Memory B cell (primary cell): ENCODE data around the gene CDK14.
"Not testable (repeated sequence)": the region's sequence is repeated elsewhere in the genome, so short reads cannot be mapped to it uniquely, and the experiment has no call there.

Experiments used
- ATAC-seq: fragments of 150-1000 bp; cut with Tn5 transposase; 2 replicates; pipeline ENCODE4 v1.10.0; 2021; ENCODE audit warnings: low read depth, mild to moderate bottlenecking, moderate library complexity
- DNase-seq, 2 donors: peaks; one replicate each; pipeline ENCODE4 v3.0.0; 2022; ENCODE audit warnings: low spot score in 2 of 2
- H3K27ac Mint-ChIP-seq: one replicate; pipeline ENCODE4 v1.8.0; 2022; ENCODE audit warnings: mild to moderate bottlenecking, moderate library complexity, mixed read lengths
- H3K27me3 Mint-ChIP-seq: one replicate; pipeline ENCODE4 v1.8.0; 2022; ENCODE audit warnings: mixed read lengths
- H3K36me3 Mint-ChIP-seq: one replicate; pipeline ENCODE4 v1.8.0; 2022; ENCODE audit warnings: mild to moderate bottlenecking, mixed read lengths
- H3K4me1 Mint-ChIP-seq: one replicate; pipeline ENCODE4 v1.8.0; 2022; ENCODE audit warnings: mixed read lengths
- H3K4me3 Mint-ChIP-seq: one replicate; pipeline ENCODE4 v1.8.0; 2022; ENCODE audit warnings: mild to moderate bottlenecking, moderate library complexity, mixed read lengths
- H3K9me3 Mint-ChIP-seq: one replicate; pipeline ENCODE4 v1.8.0; 2022; ENCODE audit warnings: mixed read lengths

CDK14 gene

DNA sequence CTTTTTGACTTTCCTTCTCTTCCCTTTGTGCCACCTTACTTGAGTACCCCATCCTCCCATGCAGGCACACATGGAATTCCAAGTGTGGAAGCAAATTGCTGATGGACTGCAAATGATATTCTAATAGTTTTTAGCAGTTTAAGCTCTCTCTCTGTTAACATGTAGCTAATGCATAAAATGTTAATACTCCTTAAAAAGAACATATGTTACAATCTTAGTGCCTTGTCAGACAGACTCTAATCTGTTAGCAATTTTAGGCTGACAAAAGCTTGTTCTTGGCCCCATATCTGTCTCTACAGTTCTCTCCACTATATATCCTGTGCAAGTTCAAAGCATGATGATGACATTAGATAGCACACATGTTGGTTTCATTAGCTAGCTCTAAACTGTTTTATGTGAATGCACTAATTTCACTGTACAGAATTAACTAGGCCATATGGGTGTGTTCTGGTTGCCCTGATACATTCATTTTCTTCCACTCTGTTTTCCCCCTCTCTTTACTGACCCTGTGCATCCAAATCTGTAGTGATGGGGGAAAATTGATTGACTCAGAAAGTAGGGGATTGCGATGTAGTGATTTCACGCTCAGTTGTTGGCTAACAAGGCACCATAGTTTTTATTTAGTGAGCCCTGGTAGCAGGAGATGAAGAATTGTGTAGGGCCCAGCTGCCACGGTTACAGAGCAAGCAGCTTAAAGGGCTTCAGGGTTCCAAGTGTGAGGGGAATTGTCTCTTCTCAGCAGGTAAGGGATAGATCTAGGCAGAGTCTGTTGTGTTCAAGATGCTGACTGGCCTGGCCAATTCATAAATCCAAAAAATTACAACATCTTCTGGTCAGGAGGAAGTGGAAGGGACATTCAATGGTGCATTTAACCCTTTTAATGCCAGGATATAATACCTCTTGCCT, 553.5 kb downstream of the CDK14 start:
- H3K9me3 Mint-ChIP-seq = no peaks in the 10 kb centered on the region
- ATAC-seq (no peak), DNase-seq (no peak)
- no peaks in the 10 kb centered on the region for H3K27me3 Mint-ChIP-seq
- peak overlapping the region; percentile 62 for H3K27ac Mint-ChIP-seq
- H3K4me1 Mint-ChIP-seq = peaks cover 4% of the 10 kb centered on the region
- H3K36me3 Mint-ChIP-seq = peaks cover 16% of the 10 kb centered on the region
- H3K4me3 Mint-ChIP-seq = no peak overlapping the region

- H3K4me1 Mint-ChIP-seq = peaks cover 4% of the 10 kb centered on the region
- no peak overlapping the region for H3K27ac Mint-ChIP-seq
- H3K36me3 Mint-ChIP-seq = peaks cover 21% of the 10 kb centered on the region
- no peak for DNase-seq
- H3K9me3 Mint-ChIP-seq = no peaks in the 10 kb centered on the region
- H3K27me3 Mint-ChIP-seq = no peaks in the 10 kb centered on the region
- H3K4me3 Mint-ChIP-seq = no peak overlapping the region
- no peak for ATAC-seq
Measured at GRCh38 chr7:91151916-91152315, 555.8 kb downstream of the CDK14 start.

GRCh38 chr7:91156316-91157185, 560.4 kb downstream of the CDK14 start:
- Mint-ChIP-seq H3K4me1 (peaks cover 4% of the 10 kb centered on the region), H3K9me3 (no peaks in the 10 kb centered on the region)

GRCh38 chr7:91157579-91158320, 561.6 kb downstream of the CDK14 start:
- no peaks in the 10 kb centered on the region for H3K27me3 Mint-ChIP-seq
- H3K4me3 Mint-ChIP-seq = no peak overlapping the region
- DNase-seq = no peak
- H3K4me1 Mint-ChIP-seq = peaks cover 9% of the 10 kb centered on the region
- H3K9me3 Mint-ChIP-seq = no peaks in the 10 kb centered on the region
- no peak for ATAC-seq
- H3K27ac Mint-ChIP-seq = no peak overlapping the region
- H3K36me3 Mint-ChIP-seq = peaks cover 19% of the 10 kb centered on the region

More at GRCh38 chr7:91156316-91157185, 560.4 kb downstream of the CDK14 start:
- ATAC-seq = no peak
- no peaks in the 10 kb centered on the region for H3K27me3 Mint-ChIP-seq
- H3K36me3 Mint-ChIP-seq = peaks cover 20% of the 10 kb centered on the region
- no peak overlapping the region for H3K4me3 Mint-ChIP-seq
- no peak overlapping the region for H3K27ac Mint-ChIP-seq
- DNase-seq = no peak

GRCh38 chr7:91162436-91162835, 566.3 kb downstream of the CDK14 start:
- H3K4me3 Mint-ChIP-seq = no peak overlapping the region
- H3K9me3 Mint-ChIP-seq = no peaks in the 10 kb centered on the region
- DNase-seq (no peak), ATAC-seq (no peak)
- H3K4me1 Mint-ChIP-seq = peaks cover 35% of the 10 kb centered on the region
- peak overlapping the region; percentile 50 for H3K27ac Mint-ChIP-seq
- no peaks in the 10 kb centered on the region for H3K27me3 Mint-ChIP-seq
- peaks cover 8% of the 10 kb centered on the region for H3K36me3 Mint-ChIP-seq

DNA sequence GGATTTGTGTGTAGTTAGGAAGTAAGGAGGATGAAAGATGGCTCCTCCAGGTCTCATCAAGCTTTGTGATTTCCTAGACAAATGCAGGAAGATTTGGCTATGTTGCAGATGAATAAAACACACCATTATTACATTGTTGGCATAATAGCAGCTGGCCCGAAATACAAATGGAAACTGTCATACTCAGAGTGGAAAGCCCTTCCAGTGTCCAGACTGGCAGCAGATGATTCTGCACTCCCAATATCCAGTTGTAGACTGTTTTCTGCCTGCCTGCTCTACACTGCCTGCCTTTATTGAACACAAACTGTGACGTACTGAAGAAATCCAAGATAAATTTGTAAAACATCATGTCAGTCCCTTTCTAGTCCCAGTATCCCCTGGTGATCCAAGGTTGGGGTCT, 568.4 kb downstream of the CDK14 start:
- peaks cover 35% of the 10 kb centered on the region for H3K4me1 Mint-ChIP-seq
- DNase-seq (no peak), ATAC-seq (no peak)
- H3K9me3 Mint-ChIP-seq = no peaks in the 10 kb centered on the region
- peak overlapping the region; percentile 91 for H3K27ac Mint-ChIP-seq
- H3K4me3 Mint-ChIP-seq = no peak overlapping the region
- no peaks in the 10 kb centered on the region for H3K27me3 Mint-ChIP-seq
- H3K36me3 Mint-ChIP-seq = peaks cover 7% of the 10 kb centered on the region

GRCh38 chr7:91165006-91165845, 569.1 kb downstream of the CDK14 start:
- peaks cover 7% of the 10 kb centered on the region for H3K36me3 Mint-ChIP-seq
- peak overlapping the region; percentile 91 for H3K27ac Mint-ChIP-seq
- H3K4me3 Mint-ChIP-seq = peak overlapping the region; percentile 21
- H3K4me1 Mint-ChIP-seq = peaks cover 35% of the 10 kb centered on the region
- H3K9me3 Mint-ChIP-seq = no peaks in the 10 kb centered on the region
- ATAC-seq = peak; percentile 89
- H3K27me3 Mint-ChIP-seq = no peaks in the 10 kb centered on the region
- peak in 1 of 2 donors; percentile 11 for DNase-seq

GRCh38 chr7:91165846-91166230, 569.7 kb downstream of the CDK14 start:
- H3K27me3 Mint-ChIP-seq = no peaks in the 10 kb centered on the region
- H3K36me3 Mint-ChIP-seq = peaks cover 7% of the 10 kb centered on the region
- peak overlapping the region; percentile 91 for H3K27ac Mint-ChIP-seq
- DNase-seq (no peak), ATAC-seq (peak; percentile 17)
- H3K4me3 Mint-ChIP-seq = no peak overlapping the region
- no peaks in the 10 kb centered on the region for H3K9me3 Mint-ChIP-seq
- peaks cover 34% of the 10 kb centered on the region for H3K4me1 Mint-ChIP-seq

- ATAC-seq = no peak
- H3K9me3 Mint-ChIP-seq = no peaks in the 10 kb centered on the region
- H3K27me3 Mint-ChIP-seq = no peaks in the 10 kb centered on the region
- DNase-seq = no peak
- H3K27ac Mint-ChIP-seq = no peak overlapping the region
- H3K36me3 Mint-ChIP-seq = peaks cover 15% of the 10 kb centered on the region
- H3K4me1 Mint-ChIP-seq = peaks cover 17% of the 10 kb centered on the region
- H3K4me3 Mint-ChIP-seq = no peak overlapping the region
Measured at GRCh38 chr7:91168871-91169829, 573.0 kb downstream of the CDK14 start.

- H3K36me3 Mint-ChIP-seq = peaks cover 15% of the 10 kb centered on the region
- no peak for DNase-seq
- H3K27me3 Mint-ChIP-seq = no peaks in the 10 kb centered on the region
- no peak overlapping the region for H3K4me3 Mint-ChIP-seq
- no peak for ATAC-seq
- H3K4me1 Mint-ChIP-seq = peaks cover 10% of the 10 kb centered on the region
- no peak overlapping the region for H3K27ac Mint-ChIP-seq
- H3K9me3 Mint-ChIP-seq = no peaks in the 10 kb centered on the region
Measured at GRCh38 chr7:91169830-91170191, 573.7 kb downstream of the CDK14 start.

DNA sequence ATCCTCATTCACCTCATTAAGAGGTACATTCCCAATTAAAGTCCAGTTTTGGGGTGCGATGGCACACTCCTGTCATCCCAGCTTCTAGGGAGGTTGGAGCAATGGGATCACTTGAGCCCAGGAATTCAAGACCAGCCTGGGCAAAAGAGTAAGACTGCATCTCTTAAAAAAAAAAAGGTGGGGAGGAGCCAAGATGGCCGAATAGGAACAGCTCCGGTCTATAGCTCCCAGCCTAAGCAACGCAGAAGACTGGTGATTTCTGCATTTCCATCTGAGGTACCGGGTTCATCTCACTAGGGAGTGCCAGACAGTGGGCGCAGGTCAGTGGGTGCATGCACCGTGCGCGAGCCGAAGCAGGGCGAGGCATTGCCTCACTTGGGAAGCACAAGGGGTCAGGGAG, 577.1 kb downstream of the CDK14 start:
- not testable (repeated sequence) for ATAC-seq, H3K27ac Mint-ChIP-seq, H3K4me3 Mint-ChIP-seq, H3K27me3 Mint-ChIP-seq, H3K4me1 Mint-ChIP-seq, DNase-seq, H3K9me3 Mint-ChIP-seq
- H3K36me3 Mint-ChIP-seq = peaks cover 15% of the 10 kb centered on the region

DNA sequence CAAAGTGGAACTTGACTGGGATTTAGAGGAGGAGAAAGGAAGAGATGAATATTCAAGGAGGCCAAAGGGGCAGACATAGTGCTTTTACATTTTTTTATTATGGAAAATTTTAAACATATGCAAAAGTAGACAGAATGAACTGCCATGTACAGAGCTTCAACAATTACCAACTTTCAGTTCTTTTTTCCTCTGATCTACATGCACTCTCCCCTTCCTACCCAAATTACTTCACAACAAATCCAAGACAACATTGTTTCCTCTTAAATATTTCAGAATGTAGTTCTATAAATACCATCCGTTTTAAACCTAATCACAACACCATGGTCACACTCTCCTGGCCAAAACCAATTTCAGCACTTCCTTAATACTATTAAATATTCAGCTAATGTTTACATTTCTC, 584.6 kb downstream of the CDK14 start:
- H3K9me3 Mint-ChIP-seq = no peaks in the 10 kb centered on the region
- no peak for DNase-seq
- H3K4me1 Mint-ChIP-seq = peaks cover 4% of the 10 kb centered on the region
- peaks cover 13% of the 10 kb centered on the region for H3K36me3 Mint-ChIP-seq
- no peak for ATAC-seq
- no peaks in the 10 kb centered on the region for H3K27me3 Mint-ChIP-seq
- no peak overlapping the region for H3K4me3 Mint-ChIP-seq
- peak overlapping the region; percentile 48 for H3K27ac Mint-ChIP-seq
